A549 (cell line): ENCODE results near the gene HPCAL1. TPM values are rescaled to one million over a fixed set of nuclear protein-coding genes. Genes with fewer than 3 reads are reported as not detected.
A peak's percentile ranks its signal among the peaks of the same experiment; 100 is the strongest.

ENCODE experiments used
- ATAC-seq, 2 experiments: fragments of 200-7000 bp in 1 of 2; fragments of >200 bp in 1 of 2; cut with Nextera tagmentation in 1 of 2; cut with Tn5 transposase in 1 of 2; 3 replicates each; pipeline versions ENCODE4 v1.8.0 to v1.9.1; 2018 to 2020; ENCODE audit warnings: mild to moderate bottlenecking in 1 of 2, moderate library complexity in 1 of 2
- CTCF ChIA-PET: fragments of 300-600 bp; sonication (Branson Sonifier 250); formaldehyde crosslinking; extraction: SDS; loops from one replicate; lab custom pipeline; 2021; ENCODE audit warnings: antibody characterized with exemption, inconsistent platforms; lab: Yijun Ruan, JAX
- POLR2A ChIA-PET: fragments of 350-600 bp; formaldehyde crosslinking; extraction: SDS; loops from one replicate; lab custom pipeline; 2021; ENCODE audit warnings: antibody characterized with exemption, inconsistent platforms; lab: Yijun Ruan, JAX
- DNase-seq, 2 experiments: peaks; one replicate each; pipeline versions ENCODE4 v3.0.0 to v3.0.0-alpha.2; 2011 to 2016; ENCODE audit warnings: low read depth in 1 of 2, low spot score in 1 of 2
- FAIRE-seq: peaks from 2 replicates; lab custom pipeline; 2011; peaks lifted over from hg19 to GRCh38; lab: Jason Lieb, UNC
- H3K27ac ChIP-seq, 2 experiments: fragments of >200 bp; sonication (Bioruptor Twin); formaldehyde crosslinking; 3 replicates each; pipeline ENCODE4 v1.5.1; 2016 to 2017
- H3K4me1 ChIP-seq: fragments of >200 bp; sonication (Bioruptor Twin); formaldehyde crosslinking; 3 replicates; pipeline ENCODE4 v1.6.1; 2016
- H3K4me2 ChIP-seq: fragments of >200 bp; sonication (Bioruptor Twin); formaldehyde crosslinking; 3 replicates; pipeline ENCODE4 v1.6.1; 2016
- H3K4me3 ChIP-seq: fragments of >200 bp; sonication (Bioruptor Twin); formaldehyde crosslinking; 3 replicates; pipeline ENCODE4 v1.5.1; 2016
- H3K9me3 ChIP-seq: fragments of >200 bp; sonication (Bioruptor Twin); formaldehyde crosslinking; 3 replicates; pipeline ENCODE4 v1.6.1; 2016
- ATOH8 ChIP-seq: fragments of 250-450 bp; sonication (Bioruptor Pico); IDR thresholded peaks from 2 replicates; pipeline ENCODE4 v1.5.0; 2020; ENCODE audit warnings: low read depth, mild to moderate bottlenecking, moderate library complexity
- BCL3 ChIP-seq: fragments of >200 bp; sonication (Bioruptor Twin); formaldehyde crosslinking; IDR thresholded peaks from 3 replicates; pipeline ENCODE4 v1.6.1; 2016
- BHLHE40 ChIP-seq: IDR thresholded peaks from 2 replicates; pipeline ENCODE4 v1.6.1; 2012; ENCODE audit warnings: low read depth, low read length, inconsistent platforms
- CHD4 ChIP-seq: fragments of 200-600 bp; sonication (generic); IDR thresholded peaks from 2 replicates; pipeline ENCODE4 v1.6.1; 2016; ENCODE audit warnings: antibody characterized with exemption, mild to moderate bottlenecking, borderline replicate concordance
- E2F6 ChIP-seq: IDR thresholded peaks from 2 replicates; pipeline ENCODE4 v1.6.1; 2012; ENCODE audit warnings: low read depth, borderline replicate concordance
- EHMT2 ChIP-seq: fragments of 200-600 bp; sonication (generic); IDR thresholded peaks from 2 replicates; pipeline ENCODE4 v1.6.1; 2016; ENCODE audit warnings: antibody characterized with exemption, low read depth, mild to moderate bottlenecking, moderate library complexity
- EP300 ChIP-seq, 2 experiments: fragments of >200 bp; sonication (Bioruptor Twin); formaldehyde crosslinking; IDR thresholded peaks; 2 replicates in 1 of 2; 3 replicates in 1 of 2; pipeline ENCODE4 v1.6.1; 2016 to 2017
- FOSB ChIP-seq: fragments of 250-450 bp; sonication (Bioruptor Pico); IDR thresholded peaks from 2 replicates; pipeline ENCODE4 v1.5.0; 2020; ENCODE audit warnings: mild to moderate bottlenecking, moderate library complexity
- FOXS1 ChIP-seq: fragments of 250-450 bp; sonication (Bioruptor Pico); IDR thresholded peaks from 2 replicates; pipeline ENCODE4 v1.5.0; 2020; ENCODE audit warnings: mild to moderate bottlenecking, moderate library complexity
- GATA3 ChIP-seq: IDR thresholded peaks from 2 replicates; pipeline ENCODE4 v1.6.1; 2012; ENCODE audit warnings: borderline replicate concordance
- HDAC2 ChIP-seq: fragments of 200-600 bp; sonication (generic); IDR thresholded peaks from 2 replicates; pipeline ENCODE4 v1.6.1; 2016
- HOXB5 ChIP-seq: fragments of 250-450 bp; sonication (Bioruptor Pico); IDR thresholded peaks from 2 replicates; pipeline ENCODE4 v1.5.0; 2020; ENCODE audit warnings: mild to moderate bottlenecking, moderate library complexity
- KDM1A ChIP-seq: fragments of 200-600 bp; sonication (generic); IDR thresholded peaks from 2 replicates; pipeline ENCODE4 v1.6.1; 2016; ENCODE audit warnings: low read depth, mild to moderate bottlenecking
- MAFK ChIP-seq: fragments of 450-650 bp; IDR thresholded peaks from 2 replicates; pipeline ENCODE4 v1.6.1; 2014; ENCODE audit not compliant: partially characterized antibody
- MAX ChIP-seq: IDR thresholded peaks from 2 replicates; pipeline ENCODE4 v1.6.1; 2012
- MAZ ChIP-seq: fragments of 150-350 bp; IDR thresholded peaks from 2 replicates; pipeline ENCODE4 v1.6.1; 2014; ENCODE audit warnings: antibody characterized with exemption, low read depth, low read length, borderline replicate concordance
- MYC ChIP-seq: IDR thresholded peaks from 2 replicates; pipeline ENCODE4 v1.6.1; 2012; ENCODE audit warnings: mild to moderate bottlenecking, inconsistent platforms, low read length, improper control_type of control experiment, borderline replicate concordance
- NPAS2 ChIP-seq: fragments of 250-450 bp; sonication (Bioruptor Pico); IDR thresholded peaks from 2 replicates; pipeline ENCODE4 v1.8.0; 2022; ENCODE audit warnings: mild to moderate bottlenecking, moderate library complexity, borderline replicate concordance
- NR3C1 ChIP-seq: fragments of >200 bp; sonication (Bioruptor Twin); formaldehyde crosslinking; IDR thresholded peaks from 3 replicates; pipeline ENCODE4 v1.6.1; 2017
- PBX3 ChIP-seq: IDR thresholded peaks from 2 replicates; pipeline ENCODE4 v1.6.1; 2012
- PHF8 ChIP-seq: fragments of 200-600 bp; sonication (generic); IDR thresholded peaks from 2 replicates; pipeline ENCODE4 v1.6.1; 2016; ENCODE audit warnings: low read depth, mild to moderate bottlenecking, antibody characterized with exemption, moderate library complexity, borderline replicate concordance
- POLR2AphosphoS2 ChIP-seq: conservative IDR thresholded peaks from 2 replicates; pipeline ENCODE4 v1.6.1; 2012; ENCODE audit warnings: low read length, improper control_type of control experiment, inconsistent platforms
- RARB ChIP-seq: fragments of 250-450 bp; sonication (Bioruptor Pico); IDR thresholded peaks from 2 replicates; pipeline ENCODE4 v1.8.0; 2021; ENCODE audit warnings: mild to moderate bottlenecking, moderate library complexity
- REST ChIP-seq: fragments of 200-600 bp; sonication (generic); IDR thresholded peaks from 2 replicates; pipeline ENCODE4 v1.6.1; 2016; ENCODE audit warnings: antibody characterized with exemption, mild to moderate bottlenecking, moderate library complexity
- RFX5 ChIP-seq: fragments of 450-650 bp; IDR thresholded peaks from 2 replicates; pipeline ENCODE4 v1.7.1; 2014; ENCODE audit warnings: antibody characterized with exemption, mild to moderate bottlenecking, moderate library complexity
- TFCP2L1 ChIP-seq: fragments of 250-450 bp; sonication (Bioruptor Pico); IDR thresholded peaks from 2 replicates; pipeline ENCODE4 v1.5.0; 2021; ENCODE audit warnings: mild to moderate bottlenecking
- TP53 ChIP-seq: fragments of 250-450 bp; sonication (Bioruptor Pico); IDR thresholded peaks from 2 replicates; pipeline ENCODE4 v1.5.0; 2021; ENCODE audit warnings: mild to moderate bottlenecking, moderate library complexity
- WGBS: methylation state at CpG from one replicate; pipeline ENCODE4 v1.1.6; 2017; ENCODE audit errors: missing lambda C conversion rate; 5-methylcytosine and 5-hydroxymethylcytosine counted together
- polyA plus RNA-seq, 4 experiments: library from polyadenylated mRNA; depleted of rRNA in 3 of 4; stranded (reverse); fragments of >200 nt; fragmentation: RNase III in 1 of 4; extraction: RNeasy Plus Mini Kit Qiagen cat#74134 plus additional on column Dnase treatment in 1 of 4; gene quantifications; 2 replicates in 3 of 4; 3 replicates in 1 of 4; pipeline ENCODE4 v1.2.3, GENCODE V29; 2011 to 2017

HPCAL1 gene
- polyA plus RNA-seq, 2 of the 4 experiments (the other 2 are of a cell fraction), result 44.4 to 66.4 TPM

GRCh38 chr2:10301941-10302478 lies 694 bp upstream of the HPCAL1 start:
- CTCF ChIA-PET, result interaction anchor here (0.7 to 14.1 kb wide), 29 partner anchors 8 to 230 kb away, joined by 3 to 215 read pairs (median 3); no protein-coding TSS in a partner anchor
- peaks cover 6% of the 10 kb centered on the region for H3K9me3 ChIP-seq
- no peak for TF ChIP-seq TP53 (CRISPR knock-in tag)
- no peak for TF ChIP-seq BCL3
- TF ChIP-seq PHF8, result peak; percentile 39; the same call in 1 of the 2 replicates
- POLR2A ChIA-PET, result interaction anchor here (0.8 to 1.6 kb wide), 4 partner anchors 12 to 107 kb away, joined by 3 to 19 read pairs (median 4); no protein-coding TSS in a partner anchor
- H3K27ac ChIP-seq, result peak overlapping the region; percentile 95 to 98
- FAIRE-seq (no peak), DNase-seq (no peak), ATAC-seq (no peak)
- peak overlapping the region; percentile 84 for H3K4me3 ChIP-seq
- H3K4me1 ChIP-seq, result peaks cover 63% of the 10 kb centered on the region
- peak overlapping the region; percentile 94 for H3K4me2 ChIP-seq
- WGBS, result 25% methylated on average over 19 of the region's 29 CpGs

GRCh38 chr2:10303181-10303693 lies 533 bp downstream of the HPCAL1 start:
- Histone ChIP-seq H3K4me1 (peaks cover 56% of the 10 kb centered on the region), H3K27ac (peak overlapping the region; percentile 95 to 98), H3K4me3 (peak overlapping the region; percentile 84), H3K4me2 (peak overlapping the region; percentile 94), H3K9me3 (peaks cover 6% of the 10 kb centered on the region)
- WGBS, result under 1% methylated on average over 37 of the region's 48 CpGs
- DNase-seq (no peak), FAIRE-seq (no peak), ATAC-seq (peak; percentile 26 to 42)
- CTCF ChIA-PET, result interaction anchor here (0.6 to 14.1 kb wide), 27 partner anchors 9 to 464 kb away, joined by 3 to 215 read pairs (median 4); no protein-coding TSS in a partner anchor
- POLR2A ChIA-PET, result interaction anchor here (0.6 to 1.2 kb wide), 9 partner anchors 13 to 105 kb away, joined by 3 to 7 read pairs (median 4); no protein-coding TSS in a partner anchor
- no peak for TF ChIP-seq MYC
- no peak for TF ChIP-seq EHMT2
- no peak for TF ChIP-seq FOSB (CRISPR knock-in tag)
- TF ChIP-seq EP300 (IDR thresholded peaks at IDR 0.05), result no peak
- TF ChIP-seq REST, result no peak
- no peak for TF ChIP-seq MAZ
- 0 out of 2 replicates have a peak, but pooled peaks have one; percentile 56 for TF ChIP-seq KDM1A
- TF ChIP-seq MAFK, result no peak
- no peak for TF ChIP-seq BHLHE40
- no peak for TF ChIP-seq E2F6
- no peak for TF ChIP-seq FOXS1 (CRISPR knock-in tag)
- TF ChIP-seq RFX5, result no peak
- TF ChIP-seq HOXB5 (CRISPR knock-in tag), result 0 out of 2 replicates have a peak, but pooled peaks have one; percentile 5
- TF ChIP-seq ATOH8 (CRISPR knock-in tag), result no peak
- no peak for TF ChIP-seq TFCP2L1 (CRISPR knock-in tag)
- TF ChIP-seq NR3C1, result no peak
- no peak for TF ChIP-seq CHD4
- TF ChIP-seq HDAC2, result no peak
- TF ChIP-seq PHF8, result peak; percentile 50; the same call in 1 of the 2 replicates
- no peak for TF ChIP-seq RARB (CRISPR knock-in tag)
- TF ChIP-seq POLR2AphosphoS2, result no peak
- TF ChIP-seq MAX, result peak; percentile 81; the same call in 1 of the 2 replicates
- no peak for TF ChIP-seq NPAS2 (CRISPR knock-in tag)
- TF ChIP-seq GATA3, result no peak
- no peak for TF ChIP-seq PBX3
